K562 (cell line): ENCODE results near the gene DAGLB. TPM values are rescaled to one million over a fixed set of nuclear protein-coding genes. Genes with fewer than 3 reads are reported as not detected.

ENCODE experiments used
- CBX1 ChIP-seq: sonication (generic); IDR thresholded peaks from 2 replicates; pipeline ENCODE4 v1.6.1; 2016; ENCODE audit warnings: antibody characterized with exemption, low read depth, mild to moderate bottlenecking
- FOXK1 ChIP-seq: sonication (generic); formaldehyde crosslinking; IDR thresholded peaks from 2 replicates; pipeline ENCODE4 v1.8.0; 2022; ENCODE audit warnings: missing genetic modification reagents, mild to moderate bottlenecking, borderline replicate concordance
- HMG20B ChIP-seq: fragments of 250-450 bp; sonication (Bioruptor Pico); IDR thresholded peaks from 2 replicates; pipeline ENCODE4 v1.5.0; 2021; ENCODE audit warnings: mild to moderate bottlenecking
- MAZ ChIP-seq, 2 experiments: fragments of 450-650 bp in 1 of 2; sonication (generic) in 1 of 2; formaldehyde crosslinking; IDR thresholded peaks in 1 of 2; conservative IDR thresholded peaks in 1 of 2; 2 replicates each; pipeline versions ENCODE4 v1.4.0 to v1.5.0; 2020; ENCODE audit warnings: mild to moderate bottlenecking in 1 of 2, missing genetic modification reagents in 1 of 2
- PCBP1 ChIP-seq: fragments of 200-400 bp; formaldehyde crosslinking; IDR thresholded peaks from 2 replicates; pipeline ENCODE4 v1.6.1; 2018; ENCODE audit warnings: mild to moderate bottlenecking, low read depth, low read length; ENCODE audit not compliant: poor library complexity, severe bottlenecking
- PHB ChIP-seq: fragments of 250-450 bp; sonication (Bioruptor Pico); IDR thresholded peaks from 2 replicates; pipeline ENCODE4 v1.5.0; 2021
- POLR2A ChIP-seq: fragments of 450-650 bp; conservative IDR thresholded peaks from 2 replicates; pipeline ENCODE4 v1.6.1; 2016
- POLR2H ChIP-seq: IDR thresholded peaks from 2 replicates; pipeline ENCODE4 v1.6.1; 2016; ENCODE audit warnings: missing genetic modification characterization, low read depth, mild to moderate bottlenecking, control low read depth, missing compliant biosample characterization, moderate library complexity
- SIN3A ChIP-seq, 2 experiments: fragments of 150-350 bp in 1 of 2; IDR thresholded peaks; 2 replicates each; pipeline ENCODE4 v1.6.1; 2011 to 2016; ENCODE audit warnings: borderline replicate concordance in 2 of 2, low read depth in 2 of 2, low read length in 2 of 2, mild to moderate bottlenecking in 2 of 2, moderate library complexity in 2 of 2; ENCODE audit not compliant: control insufficient read depth in 1 of 2
- SLC30A9 ChIP-seq: fragments of 250-450 bp; sonication (Bioruptor Pico); IDR thresholded peaks from 2 replicates; pipeline ENCODE4 v1.8.0; 2022; ENCODE audit warnings: mild to moderate bottlenecking, moderate library complexity
- SP1 ChIP-seq: sonication (generic); formaldehyde crosslinking; IDR thresholded peaks from 2 replicates; pipeline ENCODE4 v1.8.1; 2022; ENCODE audit warnings: mild to moderate bottlenecking, missing genetic modification reagents
- YY1 ChIP-seq, 3 experiments: IDR thresholded peaks; 2 replicates each; pipeline ENCODE4 v1.6.1; 2011; ENCODE audit warnings: low read length in 2 of 3, mild to moderate bottlenecking in 2 of 3, moderate library complexity in 2 of 3, borderline replicate concordance in 1 of 3, control low read depth in 1 of 3, low read depth in 1 of 3; ENCODE audit not compliant: insufficient read depth in 3 of 3, insufficient replicate concordance in 2 of 3, control insufficient read depth in 1 of 3, insufficient read length in 1 of 3; ENCODE audit errors: extremely low read depth in 1 of 3
- ZNF232 ChIP-seq: sonication (generic); formaldehyde crosslinking; IDR thresholded peaks from 2 replicates; pipeline ENCODE4 v1.8.0; 2022; ENCODE audit warnings: mild to moderate bottlenecking, missing genetic modification reagents
- ZNF263 ChIP-seq: sonication (generic); formaldehyde crosslinking; IDR thresholded peaks from 2 replicates; pipeline ENCODE4 v1.8.0; 2022; ENCODE audit warnings: mild to moderate bottlenecking, missing genetic modification reagents, borderline replicate concordance
- polyA plus RNA-seq, 8 experiments: library from polyadenylated mRNA; depleted of rRNA in 4 of 8; stranded (reverse) in 5 of 8; unstranded in 3 of 8; fragments of >200 nt; fragmentation: Nextera tagmentation in 2 of 8; fragmentation: Illumina TruSeq in 1 of 8; extraction: Ambion mirVana in 2 of 8; extraction: Trizol in 1 of 8; gene quantifications; 2 replicates each; pipeline versions ENCODE4 v1.2.1 to v1.2.3, GENCODE V29; 2011 to 2014; ENCODE audit warnings: inconsistent platforms in 1 of 8, missing spikeins in 1 of 8
- total RNA-seq, 7 experiments: library from RNA; depleted of rRNA in 6 of 7; stranded (reverse); fragments of >200 nt in 6 of 7; fragmentation: Illumina TruSeq in 2 of 7; extraction: Trizol in 2 of 7; gene quantifications; 2 replicates each; pipeline versions ENCODE4 v1.2.1 to v1.2.3, GENCODE V29; 2011 to 2021; ENCODE audit warnings: low replicate concordance in 1 of 7
- TF ChIP-seq, protein P1 (sequence below): fragments of 450-650 bp; IDR thresholded peaks from 2 replicates; pipeline ENCODE4 v1.6.1; 2016; ENCODE audit warnings: mild to moderate bottlenecking, moderate library complexity

DAGLB gene
- total and polyA plus RNA-seq, 9 of the 15 experiments (the other 6 are each of a cell fraction or from before 2014, with no cell fraction given): 0.92 to 16.4 (median 9.3) TPM

- TF ChIP-seq YY1 (IDR thresholded peaks at IDR 0.05; ENCODE audit: borderline replicate concordance in 1 of 3, control insufficient read depth in 1 of 3, extremely low read depth in 1 of 3, insufficient read depth in 3 of 3, insufficient read length in 1 of 3, insufficient replicate concordance in 2 of 3, low read depth in 1 of 3, low read length in 2 of 3): peak in 1 of 3 experiments; percentile 15
- TF ChIP-seq, protein P1, sequence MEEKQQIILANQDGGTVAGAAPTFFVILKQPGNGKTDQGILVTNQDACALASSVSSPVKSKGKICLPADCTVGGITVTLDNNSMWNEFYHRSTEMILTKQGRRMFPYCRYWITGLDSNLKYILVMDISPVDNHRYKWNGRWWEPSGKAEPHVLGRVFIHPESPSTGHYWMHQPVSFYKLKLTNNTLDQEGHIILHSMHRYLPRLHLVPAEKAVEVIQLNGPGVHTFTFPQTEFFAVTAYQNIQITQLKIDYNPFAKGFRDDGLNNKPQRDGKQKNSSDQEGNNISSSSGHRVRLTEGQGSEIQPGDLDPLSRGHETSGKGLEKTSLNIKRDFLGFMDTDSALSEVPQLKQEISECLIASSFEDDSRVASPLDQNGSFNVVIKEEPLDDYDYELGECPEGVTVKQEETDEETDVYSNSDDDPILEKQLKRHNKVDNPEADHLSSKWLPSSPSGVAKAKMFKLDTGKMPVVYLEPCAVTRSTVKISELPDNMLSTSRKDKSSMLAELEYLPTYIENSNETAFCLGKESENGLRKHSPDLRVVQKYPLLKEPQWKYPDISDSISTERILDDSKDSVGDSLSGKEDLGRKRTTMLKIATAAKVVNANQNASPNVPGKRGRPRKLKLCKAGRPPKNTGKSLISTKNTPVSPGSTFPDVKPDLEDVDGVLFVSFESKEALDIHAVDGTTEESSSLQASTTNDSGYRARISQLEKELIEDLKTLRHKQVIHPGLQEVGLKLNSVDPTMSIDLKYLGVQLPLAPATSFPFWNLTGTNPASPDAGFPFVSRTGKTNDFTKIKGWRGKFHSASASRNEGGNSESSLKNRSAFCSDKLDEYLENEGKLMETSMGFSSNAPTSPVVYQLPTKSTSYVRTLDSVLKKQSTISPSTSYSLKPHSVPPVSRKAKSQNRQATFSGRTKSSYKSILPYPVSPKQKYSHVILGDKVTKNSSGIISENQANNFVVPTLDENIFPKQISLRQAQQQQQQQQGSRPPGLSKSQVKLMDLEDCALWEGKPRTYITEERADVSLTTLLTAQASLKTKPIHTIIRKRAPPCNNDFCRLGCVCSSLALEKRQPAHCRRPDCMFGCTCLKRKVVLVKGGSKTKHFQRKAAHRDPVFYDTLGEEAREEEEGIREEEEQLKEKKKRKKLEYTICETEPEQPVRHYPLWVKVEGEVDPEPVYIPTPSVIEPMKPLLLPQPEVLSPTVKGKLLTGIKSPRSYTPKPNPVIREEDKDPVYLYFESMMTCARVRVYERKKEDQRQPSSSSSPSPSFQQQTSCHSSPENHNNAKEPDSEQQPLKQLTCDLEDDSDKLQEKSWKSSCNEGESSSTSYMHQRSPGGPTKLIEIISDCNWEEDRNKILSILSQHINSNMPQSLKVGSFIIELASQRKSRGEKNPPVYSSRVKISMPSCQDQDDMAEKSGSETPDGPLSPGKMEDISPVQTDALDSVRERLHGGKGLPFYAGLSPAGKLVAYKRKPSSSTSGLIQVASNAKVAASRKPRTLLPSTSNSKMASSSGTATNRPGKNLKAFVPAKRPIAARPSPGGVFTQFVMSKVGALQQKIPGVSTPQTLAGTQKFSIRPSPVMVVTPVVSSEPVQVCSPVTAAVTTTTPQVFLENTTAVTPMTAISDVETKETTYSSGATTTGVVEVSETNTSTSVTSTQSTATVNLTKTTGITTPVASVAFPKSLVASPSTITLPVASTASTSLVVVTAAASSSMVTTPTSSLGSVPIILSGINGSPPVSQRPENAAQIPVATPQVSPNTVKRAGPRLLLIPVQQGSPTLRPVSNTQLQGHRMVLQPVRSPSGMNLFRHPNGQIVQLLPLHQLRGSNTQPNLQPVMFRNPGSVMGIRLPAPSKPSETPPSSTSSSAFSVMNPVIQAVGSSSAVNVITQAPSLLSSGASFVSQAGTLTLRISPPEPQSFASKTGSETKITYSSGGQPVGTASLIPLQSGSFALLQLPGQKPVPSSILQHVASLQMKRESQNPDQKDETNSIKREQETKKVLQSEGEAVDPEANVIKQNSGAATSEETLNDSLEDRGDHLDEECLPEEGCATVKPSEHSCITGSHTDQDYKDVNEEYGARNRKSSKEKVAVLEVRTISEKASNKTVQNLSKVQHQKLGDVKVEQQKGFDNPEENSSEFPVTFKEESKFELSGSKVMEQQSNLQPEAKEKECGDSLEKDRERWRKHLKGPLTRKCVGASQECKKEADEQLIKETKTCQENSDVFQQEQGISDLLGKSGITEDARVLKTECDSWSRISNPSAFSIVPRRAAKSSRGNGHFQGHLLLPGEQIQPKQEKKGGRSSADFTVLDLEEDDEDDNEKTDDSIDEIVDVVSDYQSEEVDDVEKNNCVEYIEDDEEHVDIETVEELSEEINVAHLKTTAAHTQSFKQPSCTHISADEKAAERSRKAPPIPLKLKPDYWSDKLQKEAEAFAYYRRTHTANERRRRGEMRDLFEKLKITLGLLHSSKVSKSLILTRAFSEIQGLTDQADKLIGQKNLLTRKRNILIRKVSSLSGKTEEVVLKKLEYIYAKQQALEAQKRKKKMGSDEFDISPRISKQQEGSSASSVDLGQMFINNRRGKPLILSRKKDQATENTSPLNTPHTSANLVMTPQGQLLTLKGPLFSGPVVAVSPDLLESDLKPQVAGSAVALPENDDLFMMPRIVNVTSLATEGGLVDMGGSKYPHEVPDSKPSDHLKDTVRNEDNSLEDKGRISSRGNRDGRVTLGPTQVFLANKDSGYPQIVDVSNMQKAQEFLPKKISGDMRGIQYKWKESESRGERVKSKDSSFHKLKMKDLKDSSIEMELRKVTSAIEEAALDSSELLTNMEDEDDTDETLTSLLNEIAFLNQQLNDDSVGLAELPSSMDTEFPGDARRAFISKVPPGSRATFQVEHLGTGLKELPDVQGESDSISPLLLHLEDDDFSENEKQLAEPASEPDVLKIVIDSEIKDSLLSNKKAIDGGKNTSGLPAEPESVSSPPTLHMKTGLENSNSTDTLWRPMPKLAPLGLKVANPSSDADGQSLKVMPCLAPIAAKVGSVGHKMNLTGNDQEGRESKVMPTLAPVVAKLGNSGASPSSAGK: 0 out of 2 replicates have a peak, but pooled peaks have one; percentile 5
- 0 out of 2 replicates have a peak, but pooled peaks have one; percentile 18 for TF ChIP-seq PHB (CRISPR knock-in tag)
- TF ChIP-seq PCBP1: peak; percentile 31
- no peak; the same call in 1 of the 2 replicates for TF ChIP-seq FOXK1 (CRISPR knock-in tag)
- no peak for TF ChIP-seq HMG20B
- peak; percentile 30; the same call in 1 of the 2 replicates for TF ChIP-seq SP1 (CRISPR knock-in tag)
- no peak for TF ChIP-seq ZNF263 (CRISPR knock-in tag)
- TF ChIP-seq CBX1: 0 out of 2 replicates have a peak, but pooled peaks have one; percentile 57
- TF ChIP-seq ZNF232 (CRISPR knock-in tag): 0 out of 2 replicates have a peak, but pooled peaks have one; percentile 31
- peak in 1 of 2 experiments; percentile 23; a peak in 1 of 4 replicates for TF ChIP-seq SIN3A (IDR thresholded peaks at IDR 0.05; ENCODE audit: borderline replicate concordance in 2 of 2, control insufficient read depth in 1 of 2, low read depth in 2 of 2, low read length in 2 of 2)
- TF ChIP-seq SLC30A9: no peak
- peak; percentile 9 to 47; a peak in 1 of 4 replicates for TF ChIP-seq MAZ (CRISPR knock-in tag; conservative IDR thresholded peaks at IDR 0.05 in 1 of 2, IDR thresholded peaks at IDR 0.05 in 1 of 2)
- peak; percentile 52; the same call in 1 of the 2 replicates for TF ChIP-seq POLR2H (tag)
- TF ChIP-seq POLR2A: peak; percentile 89
Observed at GRCh38 chr7:6447581-6448199, at the start of gene DAGLB (continued).
